Keratinocyte (primary cell): ENCODE measurements around the gene PLPP1.

Experiments
- CTCF ChIP-seq, 3 experiments: IDR thresholded peaks in 1 of 3; conservative IDR thresholded peaks in 1 of 3; optimal IDR thresholded peaks in 1 of 3; 2 replicates in 2 of 3; 3 replicates in 1 of 3; pipeline versions ENCODE3 to v1.5.1; 2011; ENCODE audit warnings: low read length in 3 of 3, mild to moderate bottlenecking in 3 of 3, moderate library complexity in 2 of 3, control low read depth in 1 of 3, inconsistent platforms in 1 of 3; ENCODE audit not compliant: insufficient read depth in 2 of 3; ENCODE audit errors: extremely low read depth in 1 of 3
- EZH2 ChIP-seq: IDR thresholded peaks from one replicate; pipeline ENCODE4 v1.6.1; 2012; ENCODE audit warnings: inconsistent platforms, mild to moderate bottlenecking, low read length, moderate library complexity

- TF ChIP-seq CTCF (optimal IDR thresholded peaks at IDR 0.05 in 1 of 3, IDR thresholded peaks at IDR 0.05 in 1 of 3, conservative IDR thresholded peaks at IDR 0.05 in 1 of 3; ENCODE audit: extremely low read depth in 1 of 3, insufficient read depth in 2 of 3, low read length in 3 of 3) (no peak), EZH2 (no peak)
Measured at GRCh38 chr5:55541056-55541635, 6.4 kb upstream of the PLPP1 start.
